NCI-H345 treated with DMSO at 0.1 percent for 48 hours (cell line): ENCODE measurements around the gene STYXL1.
A peak's percentile ranks its signal among the peaks of the same experiment; 100 is the strongest.

Experiments used
- DNase-seq: peaks from one replicate; lab custom pipeline; 2025; ENCODE audit not compliant: unreplicated experiment; lab: John Stamatoyannopoulos, UW

STYXL1 gene

DNA sequence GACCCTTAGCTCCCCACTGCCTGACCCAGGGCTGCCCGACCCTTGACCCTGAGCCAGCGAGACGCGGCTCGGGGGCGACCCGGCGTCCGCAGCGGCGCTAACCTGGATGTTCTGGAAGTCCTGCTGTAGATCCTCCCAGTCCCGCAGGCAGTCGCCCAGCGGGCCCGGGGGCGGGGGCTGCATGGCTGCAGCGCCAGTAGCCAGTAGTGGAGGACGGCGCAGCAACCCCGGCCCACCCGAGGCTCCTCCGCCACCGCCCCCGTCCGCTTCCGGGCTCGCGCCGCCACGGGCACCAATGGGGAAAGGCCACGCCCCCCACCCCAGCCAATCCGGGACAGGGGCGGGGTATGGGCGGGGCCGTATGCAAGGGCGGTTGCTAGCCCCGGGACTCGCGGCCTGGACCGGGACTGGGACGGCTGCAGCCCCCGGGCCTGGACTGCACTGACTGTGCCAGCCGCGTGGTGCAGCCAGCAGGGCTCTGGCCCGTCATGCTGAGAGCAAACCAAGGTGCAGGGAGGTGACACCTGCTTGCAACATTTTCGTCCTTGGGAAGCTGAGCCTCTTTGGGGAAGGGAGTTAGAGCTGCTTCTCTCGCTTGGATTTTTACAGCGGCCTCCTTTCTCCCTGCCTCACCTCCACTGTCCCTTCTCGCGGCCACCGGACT lies 53.3 kb downstream of the STYXL1 start, which contains the start of gene TMEM120A:
Gene TMEM120A (minus strand): TSS at position 208 of the 664 bp plus-strand sequence. CDS start 25 bp downstream, at position 183.
- peak; percentile 77 for DNase-seq

DNA sequence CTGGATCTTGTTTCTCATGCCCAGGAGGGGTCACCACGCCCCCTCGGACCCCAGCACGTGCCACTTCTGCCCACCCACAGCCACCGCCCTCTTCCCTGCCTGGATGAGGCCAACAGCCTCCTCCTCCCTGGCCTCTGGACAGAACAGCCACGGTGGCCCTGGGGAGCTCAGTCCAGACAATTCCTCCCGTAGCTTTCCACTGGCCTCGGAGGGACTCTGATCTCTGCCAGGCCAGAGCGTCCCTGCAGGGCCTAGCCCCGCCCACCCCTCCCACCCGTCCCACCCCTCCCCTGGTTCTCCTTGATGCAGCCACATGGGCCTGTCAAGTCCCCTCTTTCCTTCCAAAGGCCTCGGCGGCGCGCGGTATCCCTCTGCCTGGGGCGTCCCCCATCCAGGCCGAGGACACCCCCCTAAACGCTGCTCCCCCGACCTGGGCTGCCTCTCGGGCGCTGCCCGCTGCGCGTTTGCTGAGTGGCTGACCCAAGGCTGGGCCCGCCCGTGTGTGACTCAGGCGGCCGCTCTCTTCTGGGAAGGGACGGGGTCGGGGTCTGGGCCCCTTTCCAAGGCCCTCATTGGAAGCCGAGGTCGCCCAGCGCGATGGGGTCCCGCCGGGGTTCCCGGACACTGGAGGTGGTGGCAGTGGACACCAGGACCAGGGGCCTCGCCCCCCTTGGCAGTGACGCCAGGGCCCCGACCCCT lies 54.0 kb downstream of the STYXL1 start:
- DNase-seq, result no peak

DNA sequence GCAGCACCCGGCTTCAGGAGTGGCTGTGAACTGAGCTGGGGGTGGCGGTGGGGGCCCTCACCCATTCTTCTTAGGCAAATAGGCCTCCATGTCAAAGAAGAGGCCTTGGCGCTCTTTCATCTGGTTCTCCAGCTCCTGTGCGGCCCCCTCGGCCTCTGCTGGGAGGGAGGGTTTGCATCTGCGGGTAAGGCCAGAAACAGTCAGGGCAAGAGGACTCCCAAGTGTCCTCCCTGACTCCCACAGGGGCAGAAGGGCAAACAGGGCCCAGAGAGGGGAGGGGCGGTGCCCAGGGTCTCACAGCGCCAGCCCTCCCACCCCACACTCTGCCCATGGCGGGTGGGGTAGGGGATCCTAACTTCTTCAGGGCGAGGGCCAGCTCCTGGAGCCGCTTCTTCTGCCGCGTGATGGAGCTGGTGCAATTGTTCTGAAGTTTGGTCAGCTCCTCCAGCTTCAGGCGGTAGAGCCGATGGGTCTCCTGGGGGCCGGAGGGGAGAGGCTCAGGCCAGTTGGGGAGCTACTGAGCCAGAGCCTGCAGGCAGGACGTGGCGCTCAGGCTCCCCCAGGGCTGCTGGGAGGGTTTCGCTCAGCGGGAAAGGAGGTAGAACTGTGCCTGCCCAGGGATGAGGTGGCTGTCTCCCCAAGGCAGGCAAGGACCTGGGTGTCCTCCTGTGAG lies 55.6 kb downstream of the STYXL1 start:
- DNase-seq, result no peak

DNA sequence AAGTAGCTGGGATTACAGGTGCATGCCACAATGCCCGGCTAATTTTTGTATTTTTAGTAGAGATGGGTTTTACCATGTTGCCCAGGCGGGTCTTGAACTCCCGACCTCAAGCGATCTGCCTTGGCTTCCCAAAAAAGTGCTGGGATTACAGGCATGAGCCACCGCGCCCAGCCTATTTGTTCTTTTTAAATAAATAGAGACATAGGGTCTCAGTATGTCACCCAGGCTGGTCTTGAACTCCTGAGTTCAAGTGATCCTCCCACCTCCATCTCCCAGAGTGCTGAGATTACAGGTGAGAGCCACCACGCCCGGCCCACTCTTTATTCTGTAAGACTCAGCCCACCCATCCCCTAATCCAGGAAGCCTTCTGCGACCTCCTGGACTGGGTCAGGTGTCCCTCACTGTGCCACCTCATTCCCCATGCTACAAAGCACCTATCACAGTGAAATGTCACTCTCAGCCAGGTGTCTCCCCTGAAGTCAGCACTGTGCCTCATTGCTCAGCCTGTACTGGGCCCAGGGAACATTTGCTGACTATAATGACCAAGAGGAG lies 56.2 kb downstream of the STYXL1 start:
- DNase-seq, result no peak

DNA sequence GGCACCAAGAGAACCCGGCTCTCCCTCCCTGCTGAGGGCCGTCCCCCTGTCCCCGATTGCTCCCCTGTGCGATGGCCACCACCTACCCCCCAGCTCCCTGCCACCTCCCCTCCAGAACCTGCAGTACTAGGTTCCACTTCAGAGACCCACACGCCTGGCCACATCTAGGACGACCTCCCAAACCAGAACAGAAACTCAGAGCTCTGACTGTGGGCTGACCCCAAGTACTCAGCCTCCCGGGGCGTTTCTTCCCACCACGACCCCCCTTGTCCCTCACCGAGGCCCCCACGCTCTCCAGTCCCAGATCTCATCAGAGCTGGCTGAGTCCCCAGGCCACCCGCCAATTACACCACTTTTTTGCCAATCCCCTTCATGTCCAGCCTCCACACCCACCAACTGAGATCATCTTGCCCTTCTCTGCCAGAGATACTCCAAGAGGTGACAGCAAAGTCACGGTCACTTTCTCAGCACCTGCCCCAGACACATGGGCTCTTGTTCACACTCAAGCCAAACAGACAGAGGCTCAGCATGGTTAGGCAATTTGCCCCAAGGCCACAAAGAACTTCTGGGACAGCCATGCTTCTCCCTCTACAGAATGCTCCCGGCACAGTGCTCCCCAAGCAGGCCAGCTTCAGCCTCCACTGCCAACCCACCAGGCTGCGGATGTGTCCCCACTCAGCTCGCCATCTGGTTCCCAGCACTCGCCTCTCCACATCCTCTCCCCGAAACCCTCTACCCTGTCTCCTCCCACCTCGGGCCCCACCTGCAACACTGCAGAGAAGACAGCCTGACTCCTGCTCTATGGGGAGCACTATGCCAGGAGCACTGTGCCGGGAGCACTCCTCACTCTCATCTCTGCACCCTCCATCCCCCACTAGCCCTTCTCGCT lies 58.1 kb downstream of the STYXL1 start:
- DNase-seq, result no peak

DNA sequence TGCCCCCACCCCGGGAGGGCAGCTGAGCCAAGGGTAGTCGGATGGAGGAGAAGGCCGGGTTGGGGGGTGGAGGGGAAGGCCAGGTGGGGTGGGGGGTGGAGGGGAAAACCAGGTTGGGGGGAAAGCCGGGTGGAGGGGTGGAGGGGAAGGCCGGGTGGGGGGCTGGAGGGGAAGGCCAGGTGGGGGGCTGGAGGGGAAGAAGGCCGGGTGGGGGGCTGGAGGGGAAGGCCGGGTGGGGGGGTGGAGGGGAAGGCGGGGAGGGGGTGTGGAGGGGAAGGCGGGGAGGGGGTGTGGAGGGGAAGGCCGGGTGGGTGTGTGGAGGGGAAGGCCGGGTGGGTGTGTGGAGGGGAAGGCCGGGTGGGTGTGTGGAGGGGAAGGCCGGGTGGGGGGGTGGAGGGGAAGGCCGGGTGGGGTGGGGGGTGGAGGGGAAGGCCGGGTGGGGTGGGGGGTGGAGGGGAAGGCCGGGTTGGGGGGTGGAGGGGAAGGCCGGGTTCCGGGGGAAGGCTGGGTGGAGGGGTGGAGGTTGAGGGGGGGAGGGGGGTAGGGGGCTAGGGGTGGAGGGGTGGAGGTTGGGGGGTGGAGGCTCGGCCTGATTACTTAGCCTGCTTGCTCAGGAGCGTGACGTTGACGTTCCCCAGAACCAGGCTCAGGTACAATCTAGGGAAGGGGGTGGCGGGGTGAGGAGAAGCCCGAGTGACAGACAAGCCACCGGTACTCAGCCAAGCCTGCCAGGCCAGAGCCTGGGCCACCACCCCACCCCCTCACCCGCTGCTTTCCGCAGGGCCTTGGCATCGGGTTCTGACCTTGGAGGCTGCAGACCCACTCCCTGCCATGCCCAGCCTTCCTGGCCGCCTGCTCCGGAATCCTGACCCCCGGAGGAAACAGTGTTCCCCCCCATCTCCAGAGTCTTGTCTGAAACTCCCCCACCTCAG lies 59.0 kb downstream of the STYXL1 start:
- DNase-seq, result no peak

DNA sequence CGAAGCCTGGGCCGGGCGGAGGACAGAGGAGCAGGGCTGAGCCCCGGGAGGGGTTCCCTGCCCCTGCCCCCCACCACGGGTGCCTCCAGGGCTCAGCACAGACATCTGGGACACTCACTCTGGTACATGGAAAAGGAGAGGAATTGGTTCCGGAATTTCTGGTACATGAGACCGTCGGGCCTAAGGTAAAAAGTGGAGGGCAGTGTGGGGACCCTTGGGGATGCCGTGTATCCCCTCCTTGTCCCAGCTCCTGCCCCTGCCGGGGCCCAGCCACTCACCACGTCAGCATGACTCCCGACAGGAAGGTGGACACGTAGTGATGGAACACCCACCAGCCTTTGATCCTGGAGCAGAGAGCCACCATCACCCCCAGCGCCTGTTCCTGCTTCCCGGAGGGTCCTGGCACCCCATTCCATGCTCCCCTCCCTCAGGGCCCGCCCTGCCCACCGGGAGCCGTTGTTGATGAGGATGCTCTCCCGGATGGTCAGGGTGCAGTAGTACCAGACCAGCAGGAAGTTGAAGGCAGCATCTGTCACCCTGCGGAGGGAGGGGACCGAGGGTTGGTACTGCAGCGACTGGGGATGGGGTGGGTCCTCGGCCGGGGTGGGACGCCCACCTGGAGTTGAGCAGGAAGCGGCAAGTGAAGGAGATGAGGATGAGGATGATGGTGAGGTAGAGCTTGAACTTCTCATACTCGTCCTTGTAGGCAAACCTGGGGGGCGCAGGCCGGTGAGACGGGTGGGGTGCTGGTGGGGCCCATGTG lies 59.8 kb downstream of the STYXL1 start:
- no peak for DNase-seq

DNA sequence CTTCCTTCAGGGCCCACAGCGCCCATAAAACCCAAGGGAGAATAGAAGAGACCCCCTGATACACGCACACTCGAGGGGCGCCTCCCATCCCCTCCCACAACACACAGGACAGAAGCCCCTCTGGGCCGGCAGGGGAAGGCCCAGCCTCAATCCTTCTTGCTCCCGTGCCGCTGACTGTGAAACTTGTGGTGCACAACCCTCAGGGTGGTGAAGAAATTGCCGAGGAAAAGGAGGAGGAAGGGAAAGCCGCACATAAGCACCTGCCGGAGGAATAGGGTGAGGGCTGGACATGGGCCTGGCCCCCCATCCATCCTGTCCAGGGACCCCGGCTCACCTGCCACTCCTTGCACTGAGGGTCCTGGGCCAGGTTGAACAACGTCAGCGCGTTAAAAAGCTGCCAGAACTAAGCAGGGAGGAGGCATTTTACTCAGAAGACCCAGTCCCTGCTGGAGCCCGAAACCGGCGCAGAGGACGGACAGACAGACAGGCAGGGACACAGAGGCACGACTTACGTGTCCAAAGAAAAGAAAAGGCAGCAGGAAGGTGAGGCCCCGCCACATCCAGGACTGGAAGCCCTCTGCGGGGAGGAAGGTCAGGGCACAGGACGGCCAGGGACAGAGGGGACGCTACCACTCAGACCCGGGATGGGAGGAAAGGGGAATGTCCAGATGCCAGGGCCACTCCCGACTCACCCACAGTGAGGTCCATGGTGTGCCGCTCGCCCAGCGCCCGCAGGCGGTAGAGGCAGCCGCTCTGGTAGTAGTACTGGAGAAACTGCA lies 60.6 kb downstream of the STYXL1 start:
- DNase-seq, result no peak

DNA sequence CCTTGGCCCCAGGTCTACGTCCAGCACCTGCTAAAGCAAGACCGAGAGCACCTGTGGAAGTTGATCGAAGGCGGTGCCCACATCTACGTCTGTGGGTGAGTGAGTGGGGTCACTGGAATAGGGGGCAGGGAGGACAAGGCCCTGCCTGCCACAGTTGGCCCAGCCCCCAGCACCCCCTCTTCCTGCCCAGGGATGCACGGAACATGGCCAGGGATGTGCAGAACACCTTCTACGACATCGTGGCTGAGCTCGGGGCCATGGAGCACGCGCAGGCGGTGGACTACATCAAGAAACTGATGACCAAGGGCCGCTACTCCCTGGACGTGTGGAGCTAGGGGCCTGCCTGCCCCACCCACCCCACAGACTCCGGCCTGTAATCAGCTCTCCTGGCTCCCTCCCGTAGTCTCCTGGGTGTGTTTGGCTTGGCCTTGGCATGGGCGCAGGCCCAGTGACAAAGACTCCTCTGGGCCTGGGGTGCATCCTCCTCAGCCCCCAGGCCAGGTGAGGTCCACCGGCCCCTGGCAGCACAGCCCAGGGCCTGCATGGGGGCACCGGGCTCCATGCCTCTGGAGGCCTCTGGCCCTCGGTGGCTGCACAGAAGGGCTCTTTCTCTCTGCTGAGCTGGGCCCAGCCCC lies 61.5 kb downstream of the STYXL1 start:
- DNase-seq, result no peak

DNA sequence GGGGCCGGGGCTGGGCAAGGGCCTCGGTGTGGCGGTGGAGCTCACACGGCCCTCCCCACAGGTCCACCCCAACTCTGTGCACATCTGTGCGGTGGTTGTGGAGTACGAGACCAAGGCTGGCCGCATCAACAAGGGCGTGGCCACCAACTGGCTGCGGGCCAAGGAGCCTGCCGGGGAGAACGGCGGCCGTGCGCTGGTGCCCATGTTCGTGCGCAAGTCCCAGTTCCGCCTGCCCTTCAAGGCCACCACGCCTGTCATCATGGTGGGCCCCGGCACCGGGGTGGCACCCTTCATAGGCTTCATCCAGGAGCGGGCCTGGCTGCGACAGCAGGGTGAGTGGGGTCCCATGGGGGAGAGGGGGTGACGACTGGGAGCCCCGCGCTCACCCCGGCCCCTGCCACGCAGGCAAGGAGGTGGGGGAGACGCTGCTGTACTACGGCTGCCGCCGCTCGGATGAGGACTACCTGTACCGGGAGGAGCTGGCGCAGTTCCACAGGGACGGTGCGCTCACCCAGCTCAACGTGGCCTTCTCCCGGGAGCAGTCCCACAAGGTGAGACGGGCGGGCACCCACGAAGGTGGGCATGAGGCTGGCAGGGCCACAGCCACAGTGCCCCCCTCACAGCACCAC lies 62.2 kb downstream of the STYXL1 start:
- no peak for DNase-seq

DNA sequence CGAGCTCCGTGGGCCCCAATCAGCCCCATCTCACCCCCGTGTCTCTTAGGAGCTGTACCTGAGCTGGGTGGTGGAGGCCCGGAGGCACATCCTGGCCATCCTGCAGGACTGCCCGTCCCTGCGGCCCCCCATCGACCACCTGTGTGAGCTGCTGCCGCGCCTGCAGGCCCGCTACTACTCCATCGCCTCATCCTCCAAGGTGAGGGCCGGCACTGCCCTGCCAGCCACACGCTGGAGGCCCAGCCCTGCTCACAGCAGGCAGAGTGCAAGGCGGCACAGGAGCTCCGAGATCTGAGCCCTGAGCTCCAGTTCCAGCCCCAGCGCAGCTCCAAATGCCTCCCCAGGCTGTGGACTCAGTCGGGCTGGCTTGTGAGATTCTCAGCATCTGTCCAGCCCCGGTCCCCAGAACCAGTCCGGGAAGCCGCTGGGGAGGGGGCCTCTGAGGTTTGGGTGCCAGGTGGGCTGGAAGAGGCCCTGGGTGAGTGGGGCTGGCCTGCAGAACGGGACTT lies 62.7 kb downstream of the STYXL1 start:
- no peak for DNase-seq

DNA sequence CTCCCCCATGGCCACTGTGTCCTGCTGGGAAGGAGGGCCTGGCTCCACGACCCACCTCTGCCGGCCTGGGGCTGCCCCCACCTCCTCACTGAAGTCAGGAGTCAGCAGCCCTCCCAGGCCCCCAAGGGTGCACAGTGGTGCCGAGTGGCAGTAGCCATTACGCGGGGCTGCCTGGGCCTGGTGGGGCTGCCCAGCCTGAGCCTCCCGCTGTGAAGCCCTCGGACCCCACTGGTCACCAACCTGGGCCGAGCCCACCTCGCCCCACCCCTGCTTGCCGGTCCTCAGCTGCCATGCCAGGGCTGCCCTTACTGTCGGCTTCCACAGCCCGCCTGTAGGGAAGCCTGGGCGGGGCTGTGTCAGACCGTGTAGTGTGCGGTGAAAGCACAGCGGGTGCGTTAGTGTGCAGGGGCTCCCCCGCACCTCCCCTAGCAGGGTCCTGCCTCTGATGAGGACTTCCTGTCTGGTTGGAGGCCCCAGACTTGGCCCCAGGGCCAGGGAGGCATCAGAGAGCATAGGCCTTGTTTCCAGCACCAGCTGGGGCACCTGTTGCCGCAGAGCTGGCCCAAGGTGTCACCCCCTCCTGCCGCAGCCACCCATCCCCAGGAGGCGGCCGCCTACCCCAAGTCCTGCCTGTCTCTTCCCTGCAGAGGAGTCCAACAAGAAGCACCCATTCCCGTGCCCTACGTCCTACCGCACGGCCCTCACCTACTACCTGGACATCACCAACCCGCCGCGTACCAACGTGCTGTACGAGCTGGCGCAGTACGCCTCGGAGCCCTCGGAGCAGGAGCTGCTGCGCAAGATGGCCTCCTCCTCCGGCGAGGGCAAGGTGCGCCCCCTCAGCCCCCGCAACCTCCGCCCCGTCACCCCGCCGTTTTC lies 63.4 kb downstream of the STYXL1 start:
- DNase-seq, result no peak

DNA sequence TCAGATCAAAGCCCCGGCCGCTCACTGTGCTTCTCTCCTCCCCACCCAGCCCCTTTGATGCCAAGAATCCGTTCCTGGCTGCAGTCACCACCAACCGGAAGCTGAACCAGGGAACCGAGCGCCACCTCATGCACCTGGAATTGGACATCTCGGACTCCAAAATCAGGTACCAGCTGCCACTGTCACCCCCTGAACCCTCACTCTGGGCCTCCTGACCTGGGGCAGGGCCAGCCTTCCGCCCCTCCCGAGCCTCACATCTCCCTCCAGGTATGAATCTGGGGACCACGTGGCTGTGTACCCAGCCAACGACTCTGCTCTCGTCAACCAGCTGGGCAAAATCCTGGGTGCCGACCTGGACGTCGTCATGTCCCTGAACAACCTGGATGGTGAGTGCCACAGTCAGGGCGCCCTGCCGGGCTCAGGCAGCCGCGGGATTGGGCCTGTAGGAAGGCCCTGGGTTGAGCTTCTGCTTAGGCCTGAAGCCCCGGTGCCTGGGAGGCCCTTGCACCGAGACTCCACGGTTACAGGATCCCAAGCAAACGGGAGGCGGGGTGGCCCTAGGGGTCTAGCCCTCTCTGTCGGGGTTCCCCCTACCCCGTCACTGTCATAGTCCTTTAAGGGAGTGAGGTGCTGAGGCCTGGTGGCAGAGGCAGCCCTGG lies 64.2 kb downstream of the STYXL1 start:
- no peak for DNase-seq

DNA sequence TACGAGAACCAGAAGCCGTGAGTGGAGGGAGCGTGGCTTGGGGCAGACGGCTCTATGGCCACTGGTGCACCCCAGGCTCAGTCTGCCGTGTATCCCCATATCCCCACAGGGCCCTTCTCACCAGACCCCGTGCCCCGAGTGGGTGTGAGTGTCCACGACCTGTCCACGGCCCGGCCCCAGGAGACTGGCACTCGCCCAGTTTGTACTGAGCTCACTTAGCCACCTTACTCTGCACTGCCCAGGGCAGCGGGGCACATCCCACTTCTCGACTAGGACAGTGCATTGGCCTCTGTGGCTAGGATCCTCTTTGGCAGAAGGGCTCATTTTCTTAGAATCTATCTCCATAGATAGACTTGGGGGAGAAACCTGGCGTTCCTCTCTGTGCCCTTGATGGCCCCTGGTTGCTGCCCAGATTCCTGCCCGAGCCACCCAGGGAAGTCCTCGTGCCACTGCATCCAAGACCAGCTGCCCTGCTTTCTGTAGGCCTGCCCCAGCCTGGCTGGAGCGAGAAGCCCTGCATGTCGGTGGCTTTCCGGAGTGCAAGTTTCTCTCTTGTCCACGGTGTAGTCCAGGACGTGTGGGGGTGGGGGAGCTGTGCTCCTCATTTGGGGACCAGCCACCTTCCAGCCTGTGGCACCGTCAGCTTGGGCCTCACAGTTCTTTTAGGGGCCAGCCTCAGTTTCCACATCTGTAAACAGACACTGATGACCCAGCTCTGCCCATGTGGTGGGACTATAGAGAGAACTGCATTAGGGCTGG lies 65.3 kb downstream of the STYXL1 start:
- DNase-seq, result no peak
